ENCODE results near the gene MICAL2.

GRCh38 chr11:12245091-12245490 is 134.7 kb downstream of the MICAL2 start:
- no peak for TF ChIP-seq CTCF (IDR thresholded peaks at IDR 0.05)
- no peak for TF ChIP-seq EP300 (IDR thresholded peaks at IDR 0.05)
- no peak for TF ChIP-seq POLR2A (IDR thresholded peaks at IDR 0.05; ENCODE audit: low read depth)
- no peak for TF ChIP-seq POLR2AphosphoS5 (IDR thresholded peaks at IDR 0.05)

Data from esophagus muscularis mucosa (tissue), 4 donors.